ENCODE data around the gene GAL3ST1.
"Not testable (repeated sequence)": the region's sequence is repeated elsewhere in the genome, so short reads cannot be mapped to it uniquely, and the experiment has no call there.

Gene GAL3ST1

GRCh38 chr22:30586414-30586813 is 11.9 kb upstream of the GAL3ST1 start:
- no peaks in the 10 kb centered on the region for H3K4me1 Mint-ChIP-seq
- H3K9me3 Mint-ChIP-seq = no peaks in the 10 kb centered on the region
- no peak overlapping the region for H3K4me3 Mint-ChIP-seq
- CTCF ChIA-PET = interaction anchor here (0.7 kb wide), 1 partner anchor 555 kb away, joined by 3 read pairs; no protein-coding TSS in a partner anchor
- H3K36me3 Mint-ChIP-seq = peaks cover 41% of the 10 kb centered on the region
- no peaks in the 10 kb centered on the region for H3K27me3 Mint-ChIP-seq
- H3K27ac Mint-ChIP-seq = no peak overlapping the region
- DNase-seq = no peak

- H3K9me3 Mint-ChIP-seq = no peaks in the 10 kb centered on the region
- peaks cover 59% of the 10 kb centered on the region for H3K36me3 Mint-ChIP-seq
- H3K4me1 Mint-ChIP-seq = no peaks in the 10 kb centered on the region
- H3K4me3 Mint-ChIP-seq = no peak overlapping the region
- H3K27ac Mint-ChIP-seq = no peak overlapping the region
- CTCF ChIA-PET = no interaction called here
- no peaks in the 10 kb centered on the region for H3K27me3 Mint-ChIP-seq
- DNase-seq = no peak
These were observed 10.0 kb upstream of the GAL3ST1 start for GRCh38 chr22:30584441-30584840.

- H3K36me3 Mint-ChIP-seq = peaks cover 61% of the 10 kb centered on the region
- no peaks in the 10 kb centered on the region for H3K27me3 Mint-ChIP-seq
- no peaks in the 10 kb centered on the region for H3K4me1 Mint-ChIP-seq
- H3K4me3 Mint-ChIP-seq = no peak overlapping the region
- no peak for DNase-seq
- no peaks in the 10 kb centered on the region for H3K9me3 Mint-ChIP-seq
- no peak overlapping the region for H3K27ac Mint-ChIP-seq
- CTCF ChIA-PET = no interaction called here
These were observed 8.5 kb upstream of the GAL3ST1 start for GRCh38 chr22:30582788-30583545.

- H3K4me3 Mint-ChIP-seq = no peak overlapping the region
- CTCF ChIA-PET = no interaction called here
These were observed 7.6 kb upstream of the GAL3ST1 start for GRCh38 chr22:30582051-30582450.

GRCh38 chr22:30580896-30581295 is 6.4 kb upstream of the GAL3ST1 start:
- no peak for DNase-seq
- peaks cover 3% of the 10 kb centered on the region for H3K4me1 Mint-ChIP-seq
- H3K4me3 Mint-ChIP-seq = no peak overlapping the region
- H3K27me3 Mint-ChIP-seq = no peaks in the 10 kb centered on the region
- CTCF ChIA-PET = no interaction called here
- H3K27ac Mint-ChIP-seq = no peak overlapping the region
- no peaks in the 10 kb centered on the region for H3K9me3 Mint-ChIP-seq
- H3K36me3 Mint-ChIP-seq = peaks cover 57% of the 10 kb centered on the region

More at GRCh38 chr22:30582051-30582450, 7.6 kb upstream of the GAL3ST1 start:
- H3K27ac Mint-ChIP-seq = no peak overlapping the region
- DNase-seq = no peak
- no peaks in the 10 kb centered on the region for H3K9me3 Mint-ChIP-seq
- no peaks in the 10 kb centered on the region for H3K4me1 Mint-ChIP-seq
- no peaks in the 10 kb centered on the region for H3K27me3 Mint-ChIP-seq
- peaks cover 58% of the 10 kb centered on the region for H3K36me3 Mint-ChIP-seq

- Mint-ChIP-seq H3K27ac (no peak overlapping the region), H3K27me3 (peaks cover 19% of the 10 kb centered on the region), H3K4me1 (peaks cover 6% of the 10 kb centered on the region), H3K9me3 (no peaks in the 10 kb centered on the region), H3K36me3 (peaks cover 50% of the 10 kb centered on the region), H3K4me3 (no peak overlapping the region)
- no peak for DNase-seq
- CTCF ChIA-PET = no interaction called here
These were observed 4.0 kb upstream of the GAL3ST1 start for GRCh38 chr22:30578481-30578880.

- Mint-ChIP-seq H3K27ac (no peak overlapping the region), H3K27me3 (peaks cover 40% of the 10 kb centered on the region), H3K4me3 (no peak overlapping the region), H3K36me3 (peaks cover 43% of the 10 kb centered on the region), H3K4me1 (peaks cover 6% of the 10 kb centered on the region), H3K9me3 (no peaks in the 10 kb centered on the region)
- CTCF ChIA-PET = no interaction called here
- DNase-seq = no peak
These were observed 1.4 kb upstream of the GAL3ST1 start for GRCh38 chr22:30575859-30576258.

GRCh38 chr22:30574997-30575671 is 669 bp upstream of the GAL3ST1 start:
- H3K27ac Mint-ChIP-seq = no peak overlapping the region
- H3K4me3 Mint-ChIP-seq = no peak overlapping the region
- no peaks in the 10 kb centered on the region for H3K9me3 Mint-ChIP-seq
- H3K4me1 Mint-ChIP-seq = peaks cover 6% of the 10 kb centered on the region
- CTCF ChIA-PET = interaction anchor here (0.6 kb wide), 1 partner anchor 327 kb away, joined by 3 read pairs; no protein-coding TSS in a partner anchor
- H3K36me3 Mint-ChIP-seq = peaks cover 36% of the 10 kb centered on the region
- DNase-seq = no peak
- H3K27me3 Mint-ChIP-seq = peaks cover 41% of the 10 kb centered on the region

- Mint-ChIP-seq H3K27me3 (peaks cover 45% of the 10 kb centered on the region), H3K9me3 (no peaks in the 10 kb centered on the region), H3K27ac (no peak overlapping the region), H3K4me3 (no peak overlapping the region), H3K4me1 (peaks cover 6% of the 10 kb centered on the region), H3K36me3 (peaks cover 21% of the 10 kb centered on the region)
- CTCF ChIA-PET = no interaction called here
- no peak for DNase-seq
These were observed 821 bp downstream of the GAL3ST1 start for GRCh38 chr22:30573594-30574094.

GRCh38 chr22:30572840-30573593 is 1.4 kb downstream of the GAL3ST1 start:
- H3K4me3 Mint-ChIP-seq = no peak overlapping the region
- H3K36me3 Mint-ChIP-seq = peaks cover 20% of the 10 kb centered on the region
- DNase-seq = no peak
- peaks cover 45% of the 10 kb centered on the region for H3K27me3 Mint-ChIP-seq
- H3K27ac Mint-ChIP-seq = no peak overlapping the region
- H3K4me1 Mint-ChIP-seq = peaks cover 6% of the 10 kb centered on the region
- H3K9me3 Mint-ChIP-seq = no peaks in the 10 kb centered on the region
- CTCF ChIA-PET = no interaction called here

- Mint-ChIP-seq H3K4me3 (no peak overlapping the region), H3K27me3 (peaks cover 45% of the 10 kb centered on the region), H3K27ac (no peak overlapping the region), H3K9me3 (no peaks in the 10 kb centered on the region), H3K36me3 (peaks cover 16% of the 10 kb centered on the region), H3K4me1 (peaks cover 6% of the 10 kb centered on the region)
- CTCF ChIA-PET = no interaction called here
- no peak for DNase-seq
These were observed 2.3 kb downstream of the GAL3ST1 start for GRCh38 chr22:30572210-30572609.

GRCh38 chr22:30569674-30570202 is 4.7 kb downstream of the GAL3ST1 start:
- H3K27ac Mint-ChIP-seq = no peak overlapping the region
- H3K27me3 Mint-ChIP-seq = peaks cover 49% of the 10 kb centered on the region
- CTCF ChIA-PET = no interaction called here
- H3K4me3 Mint-ChIP-seq = no peak overlapping the region
- no peaks in the 10 kb centered on the region for H3K4me1 Mint-ChIP-seq
- no peaks in the 10 kb centered on the region for H3K9me3 Mint-ChIP-seq
- no peaks in the 10 kb centered on the region for H3K36me3 Mint-ChIP-seq
- no peak for DNase-seq

GRCh38 chr22:30568137-30568805 is 6.2 kb downstream of the GAL3ST1 start:
- H3K36me3 Mint-ChIP-seq = no peaks in the 10 kb centered on the region
- peaks cover 39% of the 10 kb centered on the region for H3K27me3 Mint-ChIP-seq
- H3K9me3 Mint-ChIP-seq = no peaks in the 10 kb centered on the region
- DNase-seq = no peak
- H3K4me3 Mint-ChIP-seq = no peak overlapping the region
- CTCF ChIA-PET = no interaction called here
- no peaks in the 10 kb centered on the region for H3K4me1 Mint-ChIP-seq
- no peak overlapping the region for H3K27ac Mint-ChIP-seq

- DNase-seq, H3K4me3 Mint-ChIP-seq, H3K4me1 Mint-ChIP-seq, CTCF ChIA-PET, H3K27ac Mint-ChIP-seq, H3K36me3 Mint-ChIP-seq, H3K9me3 Mint-ChIP-seq: not testable (repeated sequence)
- peaks cover 29% of the 10 kb centered on the region for H3K27me3 Mint-ChIP-seq
These were observed 7.2 kb downstream of the GAL3ST1 start for GRCh38 chr22:30567277-30567676.

All from activated naive CD4-positive, alpha-beta T cell treated with anti-CD3 and anti-CD28 coated beads, Interleukin-2, amount 10 ng/mL, durations not matched to agents 7 days and 5 days (primary cell).